ENCODE results near the gene GPR78. TPM values are rescaled to one million over a fixed set of nuclear protein-coding genes. Genes with fewer than 3 reads are reported as not detected.

The GPR78 gene
- total RNA-seq, 2 experiments from 2014 or later, result not detected

DNA sequence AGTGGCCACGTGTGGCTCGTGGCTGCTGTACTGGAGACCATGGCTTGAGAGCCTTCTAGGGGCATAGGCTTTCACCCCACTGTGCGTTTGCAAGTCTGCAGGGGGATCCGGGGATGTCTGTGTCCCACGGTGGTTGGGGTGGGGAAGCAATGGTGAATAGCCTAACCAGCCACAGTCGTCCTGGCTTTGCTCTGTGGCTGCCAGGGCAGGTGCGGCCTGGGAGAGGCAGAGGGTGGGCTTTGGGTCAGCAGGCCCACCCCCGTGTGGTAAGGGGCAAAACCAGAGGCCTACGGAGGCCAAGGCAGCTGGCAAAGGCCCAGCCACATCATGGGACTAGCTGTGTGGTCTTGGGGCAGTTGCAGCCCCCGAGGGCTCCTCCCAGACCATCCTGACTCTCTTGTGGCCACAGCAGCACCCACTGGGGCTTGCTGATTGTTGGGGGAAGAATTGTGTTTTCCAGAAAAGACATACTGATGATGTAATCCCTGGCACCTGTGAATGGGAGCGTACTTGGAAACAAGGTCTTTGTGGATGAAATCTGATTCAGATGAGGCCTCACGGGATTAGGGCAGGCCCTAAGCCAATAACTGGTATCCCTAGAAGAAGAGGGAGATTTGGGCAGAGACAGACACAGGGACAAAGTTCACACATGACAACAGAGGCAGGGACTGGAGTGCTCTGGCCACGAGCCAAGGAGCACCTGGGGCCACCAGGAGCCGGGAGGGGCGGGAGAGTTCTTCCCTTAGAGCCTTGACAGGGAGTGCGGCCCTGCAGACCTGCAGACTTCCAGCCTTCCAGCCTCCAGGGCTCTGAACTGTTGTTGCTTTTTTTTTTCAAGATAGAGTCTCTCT lies 15.3 kb downstream of the GPR78 start:
- POLR2A ChIA-PET, result no interaction called here
- CTCF ChIA-PET, result no interaction called here

DNA sequence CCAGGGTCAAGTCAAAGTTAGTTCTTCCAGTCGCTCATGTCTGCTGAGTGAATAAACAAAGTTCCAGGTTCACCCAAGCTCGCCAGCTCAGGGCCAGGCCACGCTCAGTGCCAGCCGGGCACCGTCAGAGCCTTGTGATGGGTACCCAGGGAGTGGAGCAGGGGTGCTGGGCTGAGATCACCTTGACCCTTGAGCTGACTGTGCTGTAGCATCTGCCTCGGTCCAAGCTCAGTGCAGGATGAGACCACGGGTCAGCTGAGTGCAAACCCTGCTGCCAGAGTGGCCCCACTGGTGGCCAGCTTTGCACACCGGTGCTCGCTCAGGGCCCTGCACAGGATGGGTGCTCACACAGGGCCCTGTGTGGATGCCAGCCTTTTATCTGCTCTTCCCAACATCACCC lies 16.7 kb downstream of the GPR78 start:
- POLR2A ChIA-PET, result no interaction called here

DNA sequence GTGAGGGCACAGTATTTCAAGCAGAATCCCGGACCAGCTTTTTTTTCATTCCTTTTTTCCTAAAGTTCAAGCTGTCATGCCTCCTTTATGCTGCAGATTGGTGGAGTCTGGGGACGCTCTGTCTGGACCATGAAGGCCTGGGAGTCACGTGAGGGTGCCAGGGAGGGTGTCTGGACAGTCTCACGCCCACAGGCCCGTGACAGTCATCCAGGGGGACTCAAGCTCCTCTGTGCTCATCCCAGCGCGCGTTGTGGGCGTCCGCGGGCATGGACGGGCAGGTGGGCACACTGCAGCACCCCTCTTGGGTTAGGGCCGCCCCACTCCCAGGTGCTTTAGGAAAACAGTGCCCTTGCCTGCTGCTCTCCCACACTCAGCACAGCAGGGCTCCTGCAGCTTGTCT lies 17.1 kb downstream of the GPR78 start:
- ChIA-PET CTCF (no interaction called here), POLR2A (no interaction called here)

More for the DNA sequence above, 16.7 kb downstream of the GPR78 start:
- CTCF ChIA-PET, result no interaction called here

DNA sequence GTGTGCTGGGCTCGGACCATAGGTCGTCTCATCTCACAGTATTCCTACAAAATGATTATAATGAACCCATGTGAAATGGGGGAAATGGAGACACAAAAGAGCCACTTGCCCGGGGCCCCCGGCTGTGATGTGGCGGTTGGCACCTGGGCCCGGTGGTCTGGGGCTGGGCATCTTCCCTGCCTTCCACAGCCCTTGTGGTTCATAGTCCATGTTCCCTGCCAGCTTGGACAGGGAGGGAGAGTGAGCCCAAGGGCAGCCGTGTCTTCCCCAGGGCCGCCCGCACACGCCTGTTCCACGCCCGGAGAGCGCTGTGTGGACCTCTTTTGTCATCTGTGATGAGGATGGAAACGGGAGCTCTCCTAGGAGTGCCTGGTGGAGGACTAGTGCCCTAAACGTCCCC lies 17.6 kb downstream of the GPR78 start:
- ChIA-PET CTCF (no interaction called here), POLR2A (no interaction called here)

DNA sequence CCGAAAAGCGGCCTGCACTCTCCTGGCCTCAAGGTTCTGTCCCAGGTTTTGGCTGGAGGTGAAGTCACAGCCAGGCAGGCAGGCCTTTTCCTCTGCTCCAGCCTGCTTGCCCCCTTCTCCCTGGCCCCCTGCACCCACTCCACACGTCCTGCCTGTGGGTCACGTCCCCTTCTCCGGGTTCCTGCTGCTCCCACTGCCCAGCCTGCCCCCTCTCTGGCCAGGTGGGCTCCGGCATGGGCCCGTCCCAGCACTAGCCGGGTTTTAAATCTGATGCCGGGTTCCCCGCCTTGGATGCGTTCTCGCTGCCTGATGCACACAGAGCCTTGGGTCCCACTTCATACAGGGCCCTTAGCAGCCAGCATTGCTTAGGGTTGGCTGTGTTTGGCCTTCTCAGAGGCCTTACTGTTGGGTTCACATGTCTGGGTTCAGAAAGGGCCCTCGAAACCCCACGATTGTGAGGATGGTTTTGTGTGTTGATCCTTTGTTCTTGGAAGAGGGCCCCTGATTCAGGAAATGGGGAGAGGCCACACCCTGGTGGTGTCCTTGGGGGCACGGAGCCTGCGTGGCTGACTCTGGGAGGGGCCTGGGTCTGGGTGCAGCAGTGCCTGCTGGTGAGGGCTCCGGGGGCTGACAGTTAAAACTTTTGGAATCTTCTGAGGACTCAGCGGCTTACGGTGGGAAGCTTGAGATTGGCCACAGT lies 18.3 kb downstream of the GPR78 start:
- CTCF ChIA-PET, result interaction anchor here (1.1 kb wide), 1 partner anchor 8 kb away, joined by 3 read pairs; no protein-coding TSS in a partner anchor

DNA sequence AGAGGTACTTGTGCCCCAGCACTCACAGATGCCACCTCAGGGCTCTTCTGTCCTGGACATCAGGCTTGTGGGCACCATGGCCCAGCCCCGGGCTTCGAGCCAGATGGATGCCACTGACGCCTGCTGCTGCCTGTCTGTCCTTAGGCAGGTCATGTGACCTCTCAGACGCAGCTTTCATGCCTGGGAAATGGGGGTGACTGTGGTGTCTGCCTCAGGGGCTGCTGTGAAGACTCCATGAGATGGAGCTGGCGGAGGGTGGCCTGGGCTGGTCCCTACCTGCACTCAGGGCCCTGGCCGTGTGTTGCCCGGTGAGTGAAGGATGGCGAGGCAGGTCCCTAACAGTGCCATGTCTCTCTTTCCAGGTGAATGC lies 18.9 kb downstream of the GPR78 start:
- ChIA-PET CTCF (interaction anchor here (1.1 kb wide), 1 partner anchor 8 kb away, joined by 3 read pairs; no protein-coding TSS in a partner anchor), POLR2A (no interaction called here)

More for the DNA sequence above, 18.3 kb downstream of the GPR78 start:
- POLR2A ChIA-PET, result no interaction called here

DNA sequence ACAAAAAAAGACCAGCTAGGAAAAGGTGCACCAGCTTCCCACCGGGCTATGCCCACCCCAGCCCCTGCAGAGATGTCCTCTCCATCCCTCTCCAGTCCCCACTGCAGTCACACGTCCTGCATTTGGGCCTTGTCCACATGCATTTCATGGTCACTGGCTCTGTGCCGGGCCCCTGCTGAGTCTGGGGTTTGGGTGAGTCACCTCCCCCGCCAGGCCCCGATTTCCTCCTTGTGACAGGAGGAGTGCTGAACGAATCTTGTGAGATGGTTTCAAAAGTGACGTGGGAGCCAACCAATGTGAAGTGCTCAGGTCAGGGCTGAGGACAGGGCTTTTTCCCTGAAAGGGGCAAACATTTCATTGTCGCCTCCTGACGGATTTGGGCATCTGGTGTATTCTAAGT lies 19.5 kb downstream of the GPR78 start:
- ChIA-PET POLR2A (no interaction called here), CTCF (no interaction called here)

DNA sequence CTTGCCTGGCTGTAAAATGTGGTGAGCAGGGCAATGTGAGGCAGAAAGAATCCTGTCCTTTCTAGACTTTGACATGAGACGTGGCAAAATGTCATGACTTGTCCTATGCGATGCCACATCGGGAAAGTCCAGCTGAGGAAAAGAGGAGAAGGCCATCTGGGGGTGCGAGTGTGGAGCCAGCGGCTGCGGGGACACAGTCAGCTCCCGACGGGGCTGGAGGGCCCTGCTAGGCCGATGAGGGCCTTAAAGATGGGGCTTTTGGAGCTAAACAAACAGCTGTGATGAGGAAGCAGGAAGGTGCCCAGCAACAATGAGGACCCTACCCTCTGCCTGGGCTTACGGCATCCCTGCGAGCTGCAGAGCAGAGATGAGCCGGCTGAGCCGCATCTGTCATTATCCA lies 20.1 kb downstream of the GPR78 start:
- ChIA-PET POLR2A (no interaction called here), CTCF (no interaction called here)

DNA sequence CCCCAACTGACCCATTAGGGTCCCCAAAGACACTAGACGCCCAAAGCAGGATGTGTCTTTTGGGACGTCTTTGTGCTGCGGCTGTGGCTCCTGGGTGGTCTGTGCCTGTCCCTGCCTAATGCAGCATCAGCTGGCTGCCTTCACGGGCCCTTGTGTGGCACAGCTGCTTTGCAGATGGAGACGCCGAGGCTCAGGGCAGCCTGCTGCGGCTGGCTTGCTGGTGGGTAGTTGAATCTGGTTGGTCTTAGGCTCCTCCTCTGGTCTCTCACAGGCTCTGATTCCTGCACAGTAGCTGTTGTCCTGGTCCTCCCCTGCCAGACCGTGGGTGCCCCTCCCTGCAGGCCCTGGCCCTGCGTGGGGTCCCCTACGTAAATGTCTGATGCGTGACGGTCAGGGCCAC lies 20.5 kb downstream of the GPR78 start:
- POLR2A ChIA-PET, result no interaction called here
- CTCF ChIA-PET, result no interaction called here

DNA sequence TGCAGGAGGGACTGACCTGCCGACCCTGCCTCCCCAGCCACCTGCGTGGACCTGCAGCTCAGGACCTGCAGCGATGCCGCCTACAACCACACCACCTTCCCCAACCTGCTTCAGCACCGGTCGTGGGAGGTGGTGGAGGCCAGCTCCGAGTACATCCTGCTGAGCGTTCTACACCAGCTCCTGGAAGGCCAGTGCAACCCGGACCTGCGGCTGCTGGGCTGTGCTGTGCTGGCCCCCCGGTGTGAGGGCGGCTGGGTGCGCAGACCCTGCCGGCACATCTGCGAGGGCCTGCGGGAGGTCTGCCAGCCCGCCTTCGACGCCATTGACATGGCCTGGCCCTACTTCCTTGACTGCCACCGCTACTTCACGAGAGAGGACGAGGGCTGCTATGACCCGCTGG lies 20.9 kb downstream of the GPR78 start:
- CTCF ChIA-PET, result no interaction called here
- POLR2A ChIA-PET, result no interaction called here

DNA sequence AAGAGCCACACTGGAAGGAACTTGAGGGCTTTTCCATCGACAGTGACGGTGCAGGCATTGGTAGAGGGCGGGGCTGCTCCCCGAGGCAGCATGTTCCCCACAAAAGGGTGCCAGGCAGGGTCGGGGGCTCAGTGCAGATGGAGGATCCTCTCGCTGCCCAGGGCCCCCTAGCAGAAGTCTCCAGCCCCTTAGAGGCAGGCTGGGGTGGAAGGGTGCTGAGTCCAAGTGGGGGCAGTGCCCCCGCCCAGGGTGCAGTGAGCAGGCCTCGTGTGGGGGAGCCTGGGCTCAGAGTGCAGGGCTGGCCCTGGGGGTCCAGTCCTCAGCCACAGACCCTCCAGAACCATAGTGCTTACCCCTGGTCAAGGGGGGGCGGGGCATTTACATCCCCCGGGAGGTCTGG lies 21.4 kb downstream of the GPR78 start:
- ChIA-PET CTCF (no interaction called here), POLR2A (no interaction called here)

DNA sequence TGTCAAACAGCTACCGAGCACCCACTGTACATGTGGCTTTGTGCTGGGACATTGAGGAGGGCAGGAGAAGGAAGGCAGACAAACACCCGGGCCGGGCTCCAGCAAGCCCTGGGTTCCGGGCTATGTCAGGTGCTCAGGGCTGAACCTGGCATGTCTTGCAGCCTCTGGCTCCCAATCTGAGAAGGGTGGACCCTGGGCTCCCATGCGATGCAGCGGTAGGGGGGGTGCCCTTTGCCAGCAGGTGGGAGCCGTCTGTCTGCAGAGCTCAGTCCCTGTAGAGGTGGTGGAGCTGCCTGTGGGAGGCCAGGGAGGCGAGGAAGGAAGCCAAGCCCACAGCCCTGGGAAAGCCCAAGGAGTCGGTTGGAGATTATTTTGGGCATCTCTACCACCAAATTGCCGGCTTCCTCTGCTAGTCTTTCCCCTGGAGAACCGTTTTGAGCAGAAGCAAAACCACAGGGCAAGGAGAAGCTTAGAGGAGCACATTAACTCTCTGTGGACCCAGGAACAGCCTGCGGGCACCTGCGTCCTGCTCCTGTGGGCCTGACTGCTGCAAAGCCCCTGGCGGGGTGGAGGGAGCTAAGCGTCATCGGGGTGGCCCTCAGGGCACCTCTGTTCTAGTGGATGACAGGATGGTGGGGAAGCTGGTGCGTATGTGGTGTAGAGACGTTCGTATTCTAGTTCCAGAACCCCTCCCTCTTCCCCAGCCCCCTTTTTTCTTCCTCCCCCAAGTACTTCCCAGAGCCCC lies 22.7 kb downstream of the GPR78 start:
- POLR2A ChIA-PET, result no interaction called here
- CTCF ChIA-PET, result no interaction called here

DNA sequence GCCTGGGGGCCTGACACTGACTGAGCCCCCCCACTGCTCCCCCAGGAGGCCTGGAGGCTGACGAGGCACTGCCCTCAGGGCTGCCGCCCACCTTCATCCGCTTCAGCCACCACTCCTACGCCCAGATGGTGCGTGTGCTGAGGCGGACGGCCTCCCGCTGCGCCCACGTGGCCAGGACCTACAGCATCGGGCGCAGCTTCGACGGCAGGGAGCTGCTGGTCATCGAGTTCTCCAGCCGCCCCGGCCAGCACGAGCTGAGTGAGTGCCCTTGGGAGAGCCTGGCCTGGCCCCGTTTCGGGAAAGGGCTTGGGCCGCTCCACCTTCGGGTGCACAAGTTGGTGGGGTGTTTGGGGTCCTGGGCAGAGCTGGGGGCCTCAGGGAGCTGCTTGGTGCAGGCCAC lies 23.7 kb downstream of the GPR78 start:
- POLR2A ChIA-PET, result no interaction called here
- CTCF ChIA-PET, result no interaction called here

DNA sequence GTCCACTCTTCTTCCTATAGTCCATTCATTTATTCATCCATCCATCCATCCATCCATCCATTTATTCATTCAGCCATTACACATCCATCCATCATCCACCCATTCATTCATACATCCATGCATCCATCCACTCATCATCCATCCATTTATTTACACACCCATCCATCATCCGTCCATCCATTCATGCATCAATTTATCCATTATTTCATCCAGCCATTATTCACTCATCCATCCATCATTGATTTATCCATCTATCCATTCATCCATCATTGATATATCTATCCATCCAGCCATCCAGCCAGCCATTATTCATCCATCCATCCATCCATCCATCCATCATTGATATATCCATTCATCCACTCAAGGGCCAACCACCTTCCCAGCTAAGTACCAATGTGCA lies 25.1 kb downstream of the GPR78 start:
- CTCF ChIA-PET, result no interaction called here
- POLR2A ChIA-PET, result no interaction called here

DNA sequence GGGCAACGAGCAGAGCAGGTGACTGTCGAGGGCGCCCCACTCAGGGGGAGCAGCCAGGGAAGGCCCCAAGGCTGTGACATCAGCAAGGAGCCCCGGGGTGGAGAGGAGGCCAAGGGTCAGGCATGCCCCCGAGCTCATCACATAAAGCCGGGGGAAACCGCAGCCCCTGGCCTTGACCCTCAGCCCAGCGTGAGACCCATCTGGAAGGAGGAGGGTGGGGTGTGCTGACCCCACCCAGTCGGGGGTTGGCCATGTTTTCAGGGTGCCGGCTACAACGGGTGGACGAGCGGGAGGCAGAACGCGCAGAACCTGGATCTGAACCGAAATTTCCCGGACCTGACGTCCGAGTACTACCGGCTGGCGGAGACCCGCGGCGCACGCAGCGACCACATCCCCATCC lies 26.3 kb downstream of the GPR78 start:
- CTCF ChIA-PET, result interaction anchor here (1.6 kb wide), 1 partner anchor 8 kb away, joined by 3 read pairs; no protein-coding TSS in a partner anchor

DNA sequence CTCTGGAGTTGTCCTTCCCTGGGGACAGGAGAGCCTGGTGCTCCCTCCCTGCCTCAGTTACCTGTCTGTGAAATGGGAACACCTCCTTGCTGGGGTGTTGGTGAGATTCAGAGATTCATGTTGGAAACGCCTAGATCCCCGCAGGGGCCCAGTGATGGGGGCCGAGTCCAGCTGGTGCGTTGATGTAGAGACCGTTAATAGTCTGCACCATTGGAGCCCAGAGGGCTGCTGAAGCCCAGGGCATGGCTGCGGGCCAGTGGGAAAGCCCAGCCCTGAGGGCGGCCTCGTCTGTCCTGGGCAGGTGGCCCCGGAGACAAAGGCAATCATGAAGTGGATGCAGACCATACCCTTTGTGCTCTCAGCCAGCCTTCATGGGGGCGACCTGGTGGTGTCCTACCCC lies 26.8 kb downstream of the GPR78 start:
- CTCF ChIA-PET, result interaction anchor here (0.7 to 1.6 kb wide), 4 partner anchors 8 to 311 kb away, joined by 3 to 12 read pairs (median 4); no protein-coding TSS in a partner anchor

More for the DNA sequence above, 26.3 kb downstream of the GPR78 start:
- POLR2A ChIA-PET, result no interaction called here

DNA sequence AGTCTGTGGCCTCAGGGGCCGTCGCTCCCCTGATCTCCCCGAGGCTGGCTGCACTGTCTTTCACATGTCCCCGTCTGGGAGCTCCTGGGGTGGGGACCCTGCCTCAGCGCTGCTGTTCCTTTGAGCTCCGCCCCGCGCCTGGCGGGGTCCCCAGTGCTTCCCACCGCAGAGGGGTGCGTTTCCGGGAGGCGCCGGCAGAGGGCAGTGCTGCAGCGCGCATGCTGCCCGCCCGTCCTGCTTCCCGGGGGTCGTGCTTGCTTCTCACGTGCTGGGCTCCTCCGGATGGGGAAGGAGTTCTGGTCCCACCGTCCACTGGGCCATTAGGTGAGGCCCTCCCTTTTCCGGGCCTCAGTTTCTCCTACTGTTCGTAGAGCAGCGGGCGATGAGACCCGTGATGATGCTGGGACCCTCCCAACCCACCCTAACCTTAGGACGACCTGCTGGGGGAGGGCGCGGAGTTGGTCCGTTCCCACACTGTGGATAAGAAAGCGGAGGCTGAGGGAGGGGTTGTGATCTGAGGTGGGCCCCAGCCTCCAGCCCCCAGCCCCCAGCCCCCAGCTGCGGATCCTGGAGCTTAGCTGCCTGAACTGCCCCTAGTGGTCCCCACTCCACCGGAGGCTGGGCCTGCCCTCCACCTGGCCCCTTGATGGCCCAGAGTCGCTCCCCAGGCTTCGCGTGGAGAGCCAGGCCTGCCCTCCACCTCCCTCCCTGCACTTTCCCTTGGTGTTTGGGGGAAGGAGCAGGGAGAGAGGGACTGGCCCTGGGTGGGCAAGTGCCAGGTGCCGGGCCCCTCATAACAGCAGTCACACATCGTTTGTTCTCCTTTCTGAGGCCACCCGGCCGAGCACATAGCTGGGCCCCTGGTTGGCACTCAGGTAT lies 27.6 kb downstream of the GPR78 start:
- POLR2A ChIA-PET, result no interaction called here
- CTCF ChIA-PET, result interaction anchor here (0.7 to 1.6 kb wide), 4 partner anchors 8 to 310 kb away, joined by 3 to 12 read pairs (median 4); no protein-coding TSS in a partner anchor

More for the DNA sequence above, 26.8 kb downstream of the GPR78 start:
- POLR2A ChIA-PET, result no interaction called here

DNA sequence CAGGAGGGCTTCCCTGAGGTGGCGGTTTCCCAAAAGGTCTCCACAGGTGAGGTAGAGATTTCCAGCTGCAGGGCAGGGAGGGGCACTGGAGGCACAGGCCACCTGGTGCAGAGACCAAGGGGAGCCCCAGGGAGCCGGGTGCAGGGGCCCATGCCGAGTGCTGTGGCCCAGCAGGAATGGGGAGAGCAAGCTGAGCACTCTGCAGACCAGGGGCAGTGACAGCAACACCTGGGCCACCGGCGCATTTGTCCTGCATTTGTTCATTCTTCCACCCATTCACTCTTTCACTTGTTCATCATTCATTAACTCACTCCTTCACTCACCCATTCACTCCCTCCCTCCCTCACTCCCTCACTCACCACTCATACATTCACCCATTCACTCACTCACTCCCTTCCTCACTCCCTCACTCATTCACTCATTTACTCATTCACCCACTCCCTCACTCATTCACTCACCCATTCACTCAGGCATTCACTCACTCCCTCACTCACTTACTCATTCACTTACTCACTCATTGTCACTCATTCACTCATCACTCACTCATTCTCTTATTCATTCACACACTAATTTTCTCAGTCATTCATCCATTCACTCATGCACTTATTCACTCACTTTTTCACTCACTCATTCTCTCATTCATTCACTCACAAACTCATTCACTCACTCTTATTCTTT lies 28.7 kb downstream of the GPR78 start:
- ChIA-PET POLR2A (no interaction called here), CTCF (no interaction called here)

DNA sequence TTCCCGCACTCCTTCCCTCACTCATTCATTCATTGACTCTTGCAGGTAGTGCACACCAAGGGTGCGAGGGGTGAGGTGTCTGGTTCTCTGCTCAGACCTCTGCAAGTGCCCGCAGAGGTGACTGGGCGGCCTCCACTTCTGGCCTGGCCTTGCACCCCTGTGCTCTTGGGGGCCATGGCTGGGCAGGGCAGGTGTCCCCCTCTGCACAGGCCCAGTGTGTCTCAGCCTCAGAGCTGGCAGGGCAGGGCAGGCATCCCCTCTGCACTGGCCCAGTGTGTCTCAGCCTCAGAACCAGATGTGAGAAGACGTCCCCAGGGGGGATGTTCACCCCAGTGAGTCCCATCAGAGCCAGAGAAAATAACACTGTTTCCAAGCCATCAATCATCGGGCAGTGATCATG lies 29.2 kb downstream of the GPR78 start:
- ChIA-PET CTCF (no interaction called here), POLR2A (no interaction called here)

Data from activated CD8-positive, alpha-beta memory T cell treated with anti-CD3 and anti-CD28 coated beads for 36 hours (primary cell).